GM12878 (cell line): Measurements from ENCODE around the gene LYPD4.

Experiments
- EZH2 ChIP-seq: IDR thresholded peaks from 2 replicates; pipeline ENCODE4 v1.6.1; 2012; ENCODE audit warnings: low read depth, mild to moderate bottlenecking, control low read depth, inconsistent platforms, low read length, borderline replicate concordance; ENCODE audit not compliant: control insufficient read depth
- GABPA ChIP-seq: IDR thresholded peaks from 2 replicates; pipeline ENCODE4 v1.6.1; 2014; ENCODE audit warnings: antibody characterized with exemption, low read depth, mild to moderate bottlenecking, inconsistent platforms
- HCFC1 ChIP-seq: fragments of 150-350 bp; IDR thresholded peaks from 2 replicates; pipeline ENCODE4 v1.6.1; 2014; ENCODE audit warnings: low read length
- SMARCA5 ChIP-seq: fragments of 450-650 bp; IDR thresholded peaks from 2 replicates; pipeline ENCODE4 v1.6.1; 2017; ENCODE audit warnings: mild to moderate bottlenecking
- SREBF1 ChIP-seq: IDR thresholded peaks from 2 replicates; pipeline ENCODE4 v1.6.1; 2012; ENCODE audit warnings: mild to moderate bottlenecking, low read length
- TBL1XR1 ChIP-seq: IDR thresholded peaks from 2 replicates; pipeline ENCODE4 v1.6.1; 2012; ENCODE audit warnings: low read depth, low read length, improper control_type of control experiment
- YY1 ChIP-seq: IDR thresholded peaks from 2 replicates; pipeline ENCODE4 v1.6.1; 2011; ENCODE audit warnings: low read depth, mild to moderate bottlenecking, low read length
- TF ChIP-seq, protein P1 (sequence below), 3 experiments: IDR thresholded peaks in 2 of 3; conservative IDR thresholded peaks in 1 of 3; 2 replicates each; pipeline ENCODE4 v1.5.1; 2011; ENCODE audit warnings: low read depth in 3 of 3, low read length in 3 of 3, mild to moderate bottlenecking in 3 of 3, control low read depth in 2 of 3, moderate library complexity in 2 of 3, inconsistent platforms in 1 of 3, mixed read lengths in 1 of 3; ENCODE audit not compliant: control insufficient read depth in 2 of 3, insufficient read depth in 1 of 3; ENCODE audit errors: extremely low read depth in 1 of 3
- TF ChIP-seq, protein P2 (sequence below): IDR thresholded peaks from 2 replicates; pipeline ENCODE4 v1.6.1; 2011; ENCODE audit warnings: borderline replicate concordance, low read depth, mild to moderate bottlenecking, moderate library complexity, low read length; ENCODE audit not compliant: insufficient read depth, poor library complexity, severe bottlenecking
- TF ChIP-seq, protein P3 (sequence below): IDR thresholded peaks from 2 replicates; pipeline ENCODE4 v1.6.1; 2012; ENCODE audit warnings: low read depth, low read length, improper control_type of control experiment
- TF ChIP-seq, protein P4 (sequence below): IDR thresholded peaks from 2 replicates; pipeline ENCODE4 v1.6.1; 2011; ENCODE audit warnings: low read depth, mild to moderate bottlenecking, low read length, moderate library complexity, borderline replicate concordance; ENCODE audit errors: extremely low read depth
- TF ChIP-seq, protein P5 (sequence below): IDR thresholded peaks from 2 replicates; pipeline ENCODE4 v1.6.1; 2012; ENCODE audit warnings: mild to moderate bottlenecking, low read depth, low read length

DNA sequence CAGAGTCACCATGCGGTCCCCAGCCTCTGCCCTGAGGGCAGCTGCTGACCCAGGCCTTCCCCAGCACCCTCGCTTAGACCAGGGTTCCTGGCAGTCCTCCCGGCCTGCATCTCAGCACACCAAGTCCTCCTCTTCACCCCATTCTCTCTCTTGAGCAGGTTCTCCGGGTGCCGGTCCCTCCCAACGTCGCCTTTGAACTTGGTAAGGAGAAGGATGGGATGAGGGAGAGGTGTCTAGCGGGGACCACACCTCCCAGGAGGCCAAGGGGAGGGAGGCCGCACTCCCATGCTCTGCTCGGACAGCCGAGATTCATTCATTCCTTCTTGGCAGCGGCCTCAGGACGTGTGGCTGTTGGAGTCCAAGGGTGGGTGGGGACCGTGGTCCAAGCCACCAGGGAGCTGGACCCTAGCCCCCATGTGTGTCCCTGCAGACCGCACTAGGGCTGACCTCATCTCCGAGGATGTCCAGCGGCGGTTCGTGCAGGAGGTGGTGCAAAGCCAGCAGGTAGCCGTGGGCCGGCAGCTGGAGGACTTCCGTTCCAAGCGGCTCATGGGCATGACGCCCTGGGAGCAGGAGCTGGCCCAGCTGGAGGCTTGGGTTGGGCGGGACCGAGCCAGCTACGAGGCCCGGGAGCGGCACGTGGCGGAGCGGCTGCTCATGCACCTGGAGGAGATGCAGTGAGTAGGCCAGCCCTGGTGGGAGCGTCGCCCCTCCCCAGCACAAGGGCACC is 47.9 kb upstream of the LYPD4 start:
- TF ChIP-seq GABPA = no peak
- TF ChIP-seq YY1 = no peak
- TF ChIP-seq HCFC1 = no peak
- TF ChIP-seq, protein P1, sequence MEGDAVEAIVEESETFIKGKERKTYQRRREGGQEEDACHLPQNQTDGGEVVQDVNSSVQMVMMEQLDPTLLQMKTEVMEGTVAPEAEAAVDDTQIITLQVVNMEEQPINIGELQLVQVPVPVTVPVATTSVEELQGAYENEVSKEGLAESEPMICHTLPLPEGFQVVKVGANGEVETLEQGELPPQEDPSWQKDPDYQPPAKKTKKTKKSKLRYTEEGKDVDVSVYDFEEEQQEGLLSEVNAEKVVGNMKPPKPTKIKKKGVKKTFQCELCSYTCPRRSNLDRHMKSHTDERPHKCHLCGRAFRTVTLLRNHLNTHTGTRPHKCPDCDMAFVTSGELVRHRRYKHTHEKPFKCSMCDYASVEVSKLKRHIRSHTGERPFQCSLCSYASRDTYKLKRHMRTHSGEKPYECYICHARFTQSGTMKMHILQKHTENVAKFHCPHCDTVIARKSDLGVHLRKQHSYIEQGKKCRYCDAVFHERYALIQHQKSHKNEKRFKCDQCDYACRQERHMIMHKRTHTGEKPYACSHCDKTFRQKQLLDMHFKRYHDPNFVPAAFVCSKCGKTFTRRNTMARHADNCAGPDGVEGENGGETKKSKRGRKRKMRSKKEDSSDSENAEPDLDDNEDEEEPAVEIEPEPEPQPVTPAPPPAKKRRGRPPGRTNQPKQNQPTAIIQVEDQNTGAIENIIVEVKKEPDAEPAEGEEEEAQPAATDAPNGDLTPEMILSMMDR (IDR thresholded peaks at IDR 0.05 in 2 of 3, conservative IDR thresholded peaks at IDR 0.05 in 1 of 3; ENCODE audit: control insufficient read depth in 2 of 3, extremely low read depth in 1 of 3, insufficient read depth in 1 of 3, low read depth in 3 of 3, low read length in 3 of 3) = no peak
- TF ChIP-seq, protein P2, sequence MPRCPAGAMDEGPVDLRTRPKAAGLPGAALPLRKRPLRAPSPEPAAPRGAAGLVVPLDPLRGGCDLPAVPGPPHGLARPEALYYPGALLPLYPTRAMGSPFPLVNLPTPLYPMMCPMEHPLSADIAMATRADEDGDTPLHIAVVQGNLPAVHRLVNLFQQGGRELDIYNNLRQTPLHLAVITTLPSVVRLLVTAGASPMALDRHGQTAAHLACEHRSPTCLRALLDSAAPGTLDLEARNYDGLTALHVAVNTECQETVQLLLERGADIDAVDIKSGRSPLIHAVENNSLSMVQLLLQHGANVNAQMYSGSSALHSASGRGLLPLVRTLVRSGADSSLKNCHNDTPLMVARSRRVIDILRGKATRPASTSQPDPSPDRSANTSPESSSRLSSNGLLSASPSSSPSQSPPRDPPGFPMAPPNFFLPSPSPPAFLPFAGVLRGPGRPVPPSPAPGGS = no peak
- no peak for TF ChIP-seq SMARCA5
- TF ChIP-seq, protein P3, sequence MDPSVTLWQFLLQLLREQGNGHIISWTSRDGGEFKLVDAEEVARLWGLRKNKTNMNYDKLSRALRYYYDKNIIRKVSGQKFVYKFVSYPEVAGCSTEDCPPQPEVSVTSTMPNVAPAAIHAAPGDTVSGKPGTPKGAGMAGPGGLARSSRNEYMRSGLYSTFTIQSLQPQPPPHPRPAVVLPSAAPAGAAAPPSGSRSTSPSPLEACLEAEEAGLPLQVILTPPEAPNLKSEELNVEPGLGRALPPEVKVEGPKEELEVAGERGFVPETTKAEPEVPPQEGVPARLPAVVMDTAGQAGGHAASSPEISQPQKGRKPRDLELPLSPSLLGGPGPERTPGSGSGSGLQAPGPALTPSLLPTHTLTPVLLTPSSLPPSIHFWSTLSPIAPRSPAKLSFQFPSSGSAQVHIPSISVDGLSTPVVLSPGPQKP = no peak
- no peak for TF ChIP-seq EZH2
- TF ChIP-seq, protein P4, sequence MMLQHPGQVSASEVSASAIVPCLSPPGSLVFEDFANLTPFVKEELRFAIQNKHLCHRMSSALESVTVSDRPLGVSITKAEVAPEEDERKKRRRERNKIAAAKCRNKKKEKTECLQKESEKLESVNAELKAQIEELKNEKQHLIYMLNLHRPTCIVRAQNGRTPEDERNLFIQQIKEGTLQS = no peak
- TF ChIP-seq, protein P5, sequence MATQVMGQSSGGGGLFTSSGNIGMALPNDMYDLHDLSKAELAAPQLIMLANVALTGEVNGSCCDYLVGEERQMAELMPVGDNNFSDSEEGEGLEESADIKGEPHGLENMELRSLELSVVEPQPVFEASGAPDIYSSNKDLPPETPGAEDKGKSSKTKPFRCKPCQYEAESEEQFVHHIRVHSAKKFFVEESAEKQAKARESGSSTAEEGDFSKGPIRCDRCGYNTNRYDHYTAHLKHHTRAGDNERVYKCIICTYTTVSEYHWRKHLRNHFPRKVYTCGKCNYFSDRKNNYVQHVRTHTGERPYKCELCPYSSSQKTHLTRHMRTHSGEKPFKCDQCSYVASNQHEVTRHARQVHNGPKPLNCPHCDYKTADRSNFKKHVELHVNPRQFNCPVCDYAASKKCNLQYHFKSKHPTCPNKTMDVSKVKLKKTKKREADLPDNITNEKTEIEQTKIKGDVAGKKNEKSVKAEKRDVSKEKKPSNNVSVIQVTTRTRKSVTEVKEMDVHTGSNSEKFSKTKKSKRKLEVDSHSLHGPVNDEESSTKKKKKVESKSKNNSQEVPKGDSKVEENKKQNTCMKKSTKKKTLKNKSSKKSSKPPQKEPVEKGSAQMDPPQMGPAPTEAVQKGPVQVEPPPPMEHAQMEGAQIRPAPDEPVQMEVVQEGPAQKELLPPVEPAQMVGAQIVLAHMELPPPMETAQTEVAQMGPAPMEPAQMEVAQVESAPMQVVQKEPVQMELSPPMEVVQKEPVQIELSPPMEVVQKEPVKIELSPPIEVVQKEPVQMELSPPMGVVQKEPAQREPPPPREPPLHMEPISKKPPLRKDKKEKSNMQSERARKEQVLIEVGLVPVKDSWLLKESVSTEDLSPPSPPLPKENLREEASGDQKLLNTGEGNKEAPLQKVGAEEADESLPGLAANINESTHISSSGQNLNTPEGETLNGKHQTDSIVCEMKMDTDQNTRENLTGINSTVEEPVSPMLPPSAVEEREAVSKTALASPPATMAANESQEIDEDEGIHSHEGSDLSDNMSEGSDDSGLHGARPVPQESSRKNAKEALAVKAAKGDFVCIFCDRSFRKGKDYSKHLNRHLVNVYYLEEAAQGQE = no peak
- no peak for TF ChIP-seq TBL1XR1
- no peak for TF ChIP-seq SREBF1
